ENCODE data around the gene TRIM61.

DNA sequence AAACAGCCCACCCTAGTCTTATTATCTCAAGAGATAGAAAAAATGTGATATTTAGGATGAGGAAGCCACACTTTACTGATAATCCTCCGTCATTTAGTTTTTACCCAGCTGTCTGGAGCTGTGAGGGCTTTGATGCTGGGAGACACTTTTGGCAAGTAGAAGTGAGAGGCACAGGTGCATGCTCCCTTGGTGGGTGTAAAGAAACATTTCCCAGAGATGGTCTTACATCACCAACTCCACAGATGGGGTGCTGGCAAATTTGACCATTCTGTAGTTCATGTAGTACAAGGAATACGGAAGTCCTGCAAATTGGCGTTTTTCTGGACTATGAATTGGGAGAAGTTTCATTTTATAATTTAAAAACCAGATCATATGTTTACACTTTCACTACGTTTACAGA is 28.5 kb downstream of the TRIM61 start:
- TF ChIP-seq, protein P1, sequence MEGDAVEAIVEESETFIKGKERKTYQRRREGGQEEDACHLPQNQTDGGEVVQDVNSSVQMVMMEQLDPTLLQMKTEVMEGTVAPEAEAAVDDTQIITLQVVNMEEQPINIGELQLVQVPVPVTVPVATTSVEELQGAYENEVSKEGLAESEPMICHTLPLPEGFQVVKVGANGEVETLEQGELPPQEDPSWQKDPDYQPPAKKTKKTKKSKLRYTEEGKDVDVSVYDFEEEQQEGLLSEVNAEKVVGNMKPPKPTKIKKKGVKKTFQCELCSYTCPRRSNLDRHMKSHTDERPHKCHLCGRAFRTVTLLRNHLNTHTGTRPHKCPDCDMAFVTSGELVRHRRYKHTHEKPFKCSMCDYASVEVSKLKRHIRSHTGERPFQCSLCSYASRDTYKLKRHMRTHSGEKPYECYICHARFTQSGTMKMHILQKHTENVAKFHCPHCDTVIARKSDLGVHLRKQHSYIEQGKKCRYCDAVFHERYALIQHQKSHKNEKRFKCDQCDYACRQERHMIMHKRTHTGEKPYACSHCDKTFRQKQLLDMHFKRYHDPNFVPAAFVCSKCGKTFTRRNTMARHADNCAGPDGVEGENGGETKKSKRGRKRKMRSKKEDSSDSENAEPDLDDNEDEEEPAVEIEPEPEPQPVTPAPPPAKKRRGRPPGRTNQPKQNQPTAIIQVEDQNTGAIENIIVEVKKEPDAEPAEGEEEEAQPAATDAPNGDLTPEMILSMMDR (IDR thresholded peaks at IDR 0.05) = no peak
- TF ChIP-seq RAD21 (IDR thresholded peaks at IDR 0.05; ENCODE audit: low read length) = no peak
- no peak for TF ChIP-seq EZH2phosphoT487 (IDR thresholded peaks at IDR 0.05; ENCODE audit: borderline replicate concordance, low read depth)
- TF ChIP-seq POLR2AphosphoS5 (IDR thresholded peaks at IDR 0.05; ENCODE audit: low read depth, low read length) = no peak
- no peak for TF ChIP-seq EP300 (IDR thresholded peaks at IDR 0.05; ENCODE audit: borderline replicate concordance in 1 of 2, low read depth in 1 of 2, low read length in 1 of 2)

Measured in SK-N-SH (cell line).